ENCODE results near the gene YTHDF1.

YTHDF1 gene

GRCh38 chr20:63186084-63186483 lies 29.8 kb downstream of the YTHDF1 start:
- no peak for DNase-seq (ENCODE audit: low read depth in 2 of 2)

GRCh38 chr20:63185215-63185796 lies 30.6 kb downstream of the YTHDF1 start:
- no peak for DNase-seq (ENCODE audit: low read depth in 2 of 2)

GRCh38 chr20:63183422-63184146 lies 32.3 kb downstream of the YTHDF1 start:
- peak; percentile 13 to 36 for DNase-seq (ENCODE audit: low read depth in 2 of 2)

- DNase-seq (ENCODE audit: low read depth in 2 of 2) = no peak
These were observed 33.0 kb downstream of the YTHDF1 start for GRCh38 chr20:63182946-63183415.

- DNase-seq (ENCODE audit: low read depth in 2 of 2) = no peak
These were observed 33.5 kb downstream of the YTHDF1 start for GRCh38 chr20:63182425-63182824.

- DNase-seq (ENCODE audit: low read depth in 2 of 2) = no peak
These were observed 34.7 kb downstream of the YTHDF1 start for GRCh38 chr20:63181226-63181625.

GRCh38 chr20:63180569-63181185 lies 35.3 kb downstream of the YTHDF1 start:
- no peak for DNase-seq (ENCODE audit: low read depth in 2 of 2)

GRCh38 chr20:63179687-63180568 lies 36.0 kb downstream of the YTHDF1 start:
- no peak for DNase-seq (ENCODE audit: low read depth in 2 of 2)

- DNase-seq (ENCODE audit: low read depth in 2 of 2) = peak; percentile 31 to 66
These were observed 36.8 kb downstream of the YTHDF1 start for GRCh38 chr20:63178889-63179686.

GRCh38 chr20:63178446-63178820 lies 37.5 kb downstream of the YTHDF1 start:
- DNase-seq (ENCODE audit: low read depth in 2 of 2) = no peak

- DNase-seq (ENCODE audit: low read depth in 2 of 2) = no peak
These were observed 38.0 kb downstream of the YTHDF1 start for GRCh38 chr20:63177785-63178445.

- DNase-seq (ENCODE audit: low read depth in 2 of 2) = peak in 1 of 2 experiments; percentile 34
These were observed 38.7 kb downstream of the YTHDF1 start for GRCh38 chr20:63177134-63177784.

GRCh38 chr20:63176427-63177133 lies 39.4 kb downstream of the YTHDF1 start:
- DNase-seq (ENCODE audit: low read depth in 2 of 2) = no peak

- DNase-seq (ENCODE audit: low read depth in 2 of 2) = no peak
These were observed 39.9 kb downstream of the YTHDF1 start for GRCh38 chr20:63176034-63176426.

- DNase-seq (ENCODE audit: low read depth in 2 of 2) = no peak
These were observed 40.7 kb downstream of the YTHDF1 start for GRCh38 chr20:63175038-63175895.

- DNase-seq (ENCODE audit: low read depth in 2 of 2) = no peak
These were observed 41.5 kb downstream of the YTHDF1 start for GRCh38 chr20:63174309-63175037.

GRCh38 chr20:63173552-63174191 lies 42.3 kb downstream of the YTHDF1 start:
- no peak for DNase-seq (ENCODE audit: low read depth in 2 of 2)
